ENCODE data around the gene DLG2. TPM values are rescaled to one million over a fixed set of nuclear protein-coding genes. Genes with fewer than 3 reads are reported as not detected.

DLG2 gene
- total RNA-seq, 1 experiment from 2014 or later = 0.72 TPM

- DNase-seq (ENCODE audit: low spot score) = no peak
Measured at GRCh38 chr11:85558411-85558810, 68.7 kb downstream of the DLG2 start.

GRCh38 chr11:85551881-85552280, 75.3 kb downstream of the DLG2 start:
- DNase-seq (ENCODE audit: low spot score) = no peak

DNA sequence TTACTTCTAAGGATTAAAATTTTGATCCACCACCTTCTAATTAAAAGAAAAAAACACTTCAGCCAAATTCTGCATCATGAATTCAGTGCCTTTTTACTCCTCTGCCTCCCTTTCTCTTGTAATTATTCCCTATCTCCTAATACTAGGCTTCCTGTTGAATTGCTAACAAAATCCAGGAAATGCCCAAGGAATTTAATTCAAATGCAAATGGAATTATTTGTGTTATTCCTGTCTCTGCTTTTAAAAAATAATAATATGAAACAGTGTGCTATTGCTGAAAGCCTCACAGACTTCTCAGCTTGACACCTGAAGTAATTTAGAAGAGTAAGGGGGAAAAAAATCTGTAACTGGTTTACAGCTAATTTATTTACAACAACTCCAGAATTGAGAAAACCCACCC, 85.5 kb downstream of the DLG2 start:
- no peak for DNase-seq (ENCODE audit: low spot score)

- no peak for DNase-seq (ENCODE audit: low spot score)
Measured at GRCh38 chr11:85540635-85541205, 86.4 kb downstream of the DLG2 start.

DNA sequence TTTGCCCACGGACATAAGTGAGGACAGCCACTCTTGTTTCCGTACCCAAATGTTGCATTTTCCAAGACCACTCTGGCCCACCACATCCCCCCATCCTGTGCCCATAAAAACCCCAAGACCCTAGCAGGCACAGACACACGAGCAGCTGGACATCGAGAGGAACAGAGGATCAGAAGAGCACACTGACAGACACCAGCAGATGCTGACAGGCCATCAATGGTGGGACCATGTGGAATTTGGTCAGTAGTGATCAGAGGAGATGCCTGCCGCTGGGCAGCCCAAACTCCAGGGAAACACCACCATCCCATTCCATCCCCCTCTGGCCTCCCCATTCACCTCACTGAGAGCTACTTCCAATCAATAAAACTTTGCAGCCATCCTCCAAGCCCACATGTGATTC, 87.0 kb downstream of the DLG2 start:
- no peak for DNase-seq (ENCODE audit: low spot score)

GRCh38 chr11:85539740-85540139, 87.4 kb downstream of the DLG2 start:
- DNase-seq (ENCODE audit: low spot score) = no peak

DNA sequence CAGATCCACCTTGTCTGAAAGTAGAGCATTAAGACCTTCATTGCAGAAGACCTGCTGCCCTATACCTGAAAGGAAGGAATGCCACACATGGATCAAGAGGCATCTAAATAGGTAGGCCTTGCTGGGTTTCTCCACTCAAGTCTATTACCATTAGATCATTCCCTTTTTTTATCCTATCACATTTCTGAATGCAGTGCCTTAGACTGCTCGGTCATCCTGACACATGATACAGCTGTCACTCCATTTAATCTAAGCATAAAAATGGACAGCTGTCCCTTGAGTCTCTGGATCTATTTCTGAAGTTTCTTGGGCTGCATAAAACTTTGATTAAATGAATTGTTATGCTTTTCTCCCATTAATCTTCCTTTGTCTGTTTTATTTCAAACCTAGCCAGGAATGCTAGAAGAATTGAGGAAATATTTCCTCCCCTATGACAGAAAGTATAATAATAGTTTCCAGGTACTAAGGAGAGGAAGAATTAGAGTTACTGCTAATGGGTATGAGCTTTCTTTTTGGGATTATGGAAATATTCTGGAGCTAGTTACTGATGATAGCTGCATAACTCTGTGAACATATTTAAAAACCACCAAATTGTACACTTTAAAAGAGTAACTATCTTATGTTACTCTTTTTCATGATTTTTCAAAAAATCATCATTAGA, 88.0 kb downstream of the DLG2 start:
- DNase-seq (ENCODE audit: low spot score) = no peak

GRCh38 chr11:85536438-85536837, 90.7 kb downstream of the DLG2 start:
- no peak for DNase-seq (ENCODE audit: low spot score)

- DNase-seq (ENCODE audit: low spot score) = no peak
Measured at GRCh38 chr11:85534806-85535205, 92.3 kb downstream of the DLG2 start.

- DNase-seq (ENCODE audit: low spot score) = no peak
Measured at GRCh38 chr11:85531191-85531897, 95.8 kb downstream of the DLG2 start.

- DNase-seq (ENCODE audit: low spot score) = no peak
Measured at GRCh38 chr11:85530634-85531033, 96.5 kb downstream of the DLG2 start.

DNA sequence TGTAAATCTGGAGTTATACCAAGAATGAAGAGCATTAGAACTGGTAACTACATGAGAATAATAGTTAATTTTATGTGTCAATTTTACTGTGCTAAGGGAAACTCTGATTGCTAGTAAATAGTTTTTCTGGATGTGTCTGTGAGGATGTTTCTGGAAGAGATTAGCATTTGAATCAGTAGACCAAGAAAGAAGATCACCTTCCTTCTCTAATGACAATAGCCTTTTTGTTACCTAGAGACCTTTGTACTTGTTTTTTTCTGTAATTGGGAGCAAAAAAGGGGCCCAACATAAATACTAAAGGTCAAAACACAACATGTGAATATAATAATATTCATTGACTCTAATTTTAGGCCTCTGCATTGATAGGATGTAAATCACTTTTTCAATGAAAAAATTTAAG, 100.6 kb downstream of the DLG2 start:
- DNase-seq (ENCODE audit: low spot score) = no peak

DNA sequence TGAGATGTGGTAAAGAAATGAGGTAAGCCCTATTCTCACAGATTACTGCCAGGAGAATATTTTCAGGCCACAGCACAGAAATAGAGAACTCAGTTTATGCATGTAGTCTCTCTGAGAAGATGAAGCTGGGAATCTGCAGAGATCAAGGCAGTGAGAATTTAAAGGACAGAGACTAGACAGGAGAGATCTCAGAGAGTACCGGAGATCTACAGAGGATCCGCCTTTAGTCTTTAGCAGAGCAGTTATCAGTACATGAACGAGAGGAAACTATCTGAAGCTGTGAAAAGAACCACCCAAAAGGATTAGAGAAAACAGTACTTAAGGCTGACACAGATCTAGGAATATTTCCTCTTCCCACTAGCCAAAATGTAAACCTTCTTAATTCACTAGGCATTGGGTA, 101.5 kb downstream of the DLG2 start:
- DNase-seq (ENCODE audit: low spot score) = no peak

- DNase-seq (ENCODE audit: low spot score) = no peak
Measured at GRCh38 chr11:85517272-85517671, 109.9 kb downstream of the DLG2 start.

DNA sequence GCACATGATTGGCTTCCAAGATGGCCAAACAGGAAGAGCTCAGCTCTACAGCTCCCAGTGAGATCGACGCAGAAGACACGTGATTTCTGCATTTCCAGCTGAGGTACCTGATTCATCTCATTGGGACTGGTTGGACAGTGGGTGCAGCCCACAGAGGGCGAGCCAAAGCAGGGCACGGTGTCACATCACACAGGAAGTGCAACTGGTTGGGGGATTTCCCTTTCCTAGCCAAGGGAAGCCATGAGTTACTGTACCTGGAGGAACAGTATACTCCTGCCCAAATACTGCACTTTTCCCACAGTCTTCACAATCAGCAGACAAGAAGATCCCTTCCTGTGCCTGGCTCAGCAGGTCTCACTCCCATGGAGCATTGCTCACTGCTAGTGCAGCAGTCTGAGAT, 131.2 kb downstream of the DLG2 start:
- DNase-seq (ENCODE audit: low spot score) = no peak

DNA sequence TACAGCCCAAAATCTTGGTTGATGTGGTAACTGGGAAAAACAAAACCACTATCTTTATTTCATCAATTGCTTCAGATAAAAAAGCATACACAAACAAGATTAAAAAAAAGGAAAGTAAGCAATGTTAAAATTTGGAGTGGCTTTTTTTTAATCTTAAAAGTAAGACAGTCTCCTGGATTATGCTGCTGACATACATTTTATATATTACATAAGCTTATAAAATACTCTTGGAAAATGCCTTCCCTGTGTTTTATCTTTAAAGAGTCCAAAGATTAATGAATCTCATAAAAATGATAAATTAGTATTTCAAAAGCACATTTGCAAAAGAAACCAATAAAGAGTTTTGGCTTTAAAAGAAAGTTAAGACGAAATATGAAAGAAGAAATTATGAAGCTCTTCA, 132.7 kb downstream of the DLG2 start:
- DNase-seq (ENCODE audit: low spot score) = no peak

DNA sequence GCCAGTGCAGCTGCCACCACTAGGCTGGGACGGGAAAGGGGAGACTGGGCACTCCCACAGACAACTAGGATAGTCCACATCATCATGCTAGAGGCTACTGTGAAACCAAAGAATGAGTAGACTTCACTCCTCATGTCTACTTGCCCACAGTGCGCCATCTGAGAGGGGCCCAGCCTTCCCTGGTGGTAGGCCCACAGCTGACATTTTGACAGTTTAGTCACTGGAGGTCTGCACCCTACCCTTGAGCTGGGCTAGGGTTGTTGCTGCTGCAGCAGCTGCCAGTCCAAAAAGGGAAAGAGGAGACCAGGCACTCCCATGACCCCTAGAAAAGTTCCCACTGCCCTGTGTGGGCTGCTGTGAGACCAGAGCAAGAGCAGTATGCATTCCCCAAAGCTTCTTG, 141.2 kb downstream of the DLG2 start:
- DNase-seq (ENCODE audit: low spot score) = no peak

GRCh38 chr11:85483861-85484260, 143.3 kb downstream of the DLG2 start:
- DNase-seq (ENCODE audit: low spot score) = no peak

DNA sequence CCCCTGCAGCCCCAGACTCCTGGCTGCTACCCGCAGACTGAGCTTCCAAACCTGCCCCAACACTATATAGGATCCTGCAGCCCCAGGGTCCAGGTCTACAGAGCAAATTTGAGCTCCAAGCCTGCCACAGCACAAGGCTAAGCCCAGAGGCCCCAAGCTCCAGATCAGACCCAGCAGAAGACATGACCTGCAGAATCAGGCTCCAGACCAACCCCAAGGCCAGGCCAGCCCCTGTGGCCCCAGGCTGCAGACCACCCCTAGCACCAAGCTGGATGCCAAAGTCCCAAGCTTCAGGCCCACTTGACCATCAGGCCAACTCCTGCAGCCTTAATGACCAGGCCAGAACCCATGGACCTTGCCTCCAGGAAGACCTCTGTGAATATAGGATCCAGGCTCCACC, 145.3 kb downstream of the DLG2 start:
- no peak for DNase-seq (ENCODE audit: low spot score)

DNA sequence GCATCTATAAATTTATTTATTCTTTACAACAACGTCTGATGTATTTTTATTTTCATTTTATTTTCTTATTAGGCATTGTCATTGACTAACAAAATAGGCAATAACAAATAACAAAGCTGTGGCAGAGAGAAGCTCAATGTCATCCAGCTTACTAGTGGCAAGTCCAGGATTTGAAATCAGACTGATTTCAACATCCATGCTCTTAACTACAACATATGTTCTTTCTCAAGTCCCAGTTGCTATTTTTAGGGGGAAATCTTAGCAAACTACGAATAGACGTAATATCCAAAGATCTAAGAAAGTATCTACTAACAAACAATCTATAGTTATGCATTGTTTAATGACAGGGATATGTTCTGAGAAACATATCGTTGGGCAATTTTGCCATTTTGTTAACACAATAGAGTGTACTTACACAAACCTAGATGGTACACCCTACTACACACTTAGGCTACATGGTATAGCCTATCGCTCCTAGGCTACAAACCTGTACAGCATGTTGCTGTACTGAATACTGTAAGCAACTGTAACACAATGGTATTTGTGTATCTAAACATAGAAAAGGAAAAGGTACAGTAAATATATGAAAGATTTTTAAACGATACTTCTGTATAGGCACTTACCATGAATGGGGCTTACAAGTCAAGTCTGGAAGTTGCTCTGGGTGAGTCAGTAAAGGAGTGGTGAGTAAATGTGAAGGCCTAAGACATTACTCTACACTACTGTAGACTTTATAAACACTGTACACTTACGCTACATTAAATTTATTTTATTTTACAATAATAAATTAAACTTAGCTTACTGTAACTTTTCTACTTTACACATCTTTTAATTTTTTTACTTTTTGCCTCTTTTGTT, 151.3 kb downstream of the DLG2 start:
- no peak for DNase-seq (ENCODE audit: low spot score)

DNA sequence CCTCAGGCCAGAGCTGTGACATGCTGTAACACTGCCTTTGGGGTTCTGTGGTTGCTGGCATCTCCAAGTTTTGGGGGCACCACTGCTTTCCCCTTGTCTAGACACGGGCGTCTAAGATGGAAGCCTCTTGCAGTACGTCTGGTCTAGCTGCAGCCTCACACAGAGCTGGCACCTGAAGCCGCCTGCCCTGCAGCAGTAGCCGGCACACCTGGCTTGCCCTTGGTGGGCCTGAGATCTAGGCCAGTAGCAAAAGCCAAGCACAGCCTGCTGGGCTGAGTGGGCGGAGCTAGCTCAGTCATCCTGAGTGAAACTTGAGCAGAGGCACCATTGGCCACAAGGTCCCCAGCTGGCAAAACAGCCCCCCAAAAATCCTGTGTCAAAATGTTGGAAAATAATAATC, 154.2 kb downstream of the DLG2 start:
- no peak for DNase-seq (ENCODE audit: low spot score)

- DNase-seq (ENCODE audit: low spot score) = no peak
Measured at GRCh38 chr11:85464283-85464682, 162.9 kb downstream of the DLG2 start.

Measured in A172 (cell line).